ENCODE measurements around the gene MRPL44.

- no peak for TF ChIP-seq CTCF (IDR thresholded peaks at IDR 0.05; ENCODE audit: low read length)
- TF ChIP-seq EZH2phosphoT487 (IDR thresholded peaks at IDR 0.05; ENCODE audit: low read length): no peak
Measured at GRCh38 chr2:223967981-223968380, 10.7 kb downstream of the MRPL44 start.

All from MM.1S (cell line).